Measurements from ENCODE around the gene ENC1.

ENC1 gene

GRCh38 chr5:74630453-74631066, 10.0 kb downstream of the ENC1 start:
- no peaks in the 10 kb centered on the region for H3K9me3 ChIP-seq (ENCODE audit: low read depth, low read length)
- no peak overlapping the region for H3K4me3 ChIP-seq
- no peak overlapping the region for H3K27ac ChIP-seq
- no peak for DNase-seq (ENCODE audit: low read depth, low spot score)
- no peak overlapping the region for H3K9ac ChIP-seq (ENCODE audit: insufficient read length)
- TF ChIP-seq EZH2 (IDR thresholded peaks at IDR 0.05) (no peak), FOXP2 (optimal IDR thresholded peaks at IDR 0.05; ENCODE audit: control extremely low read depth, extremely low read length, insufficient read depth) (no peak), POLR2AphosphoS5 (IDR thresholded peaks at IDR 0.05; ENCODE audit: borderline replicate concordance, low read depth, low read length) (no peak)
- no peaks in the 10 kb centered on the region for H3K36me3 ChIP-seq (ENCODE audit: insufficient read depth, low read length)

GRCh38 chr5:74629326-74629725, 11.2 kb downstream of the ENC1 start:
- DNase-seq (ENCODE audit: low read depth, low spot score): no peak
- no peak for TF ChIP-seq EZH2 (IDR thresholded peaks at IDR 0.05)

GRCh38 chr5:74628359-74628758, 12.2 kb downstream of the ENC1 start:
- Histone ChIP-seq H3K9ac (ENCODE audit: insufficient read length) (no peak overlapping the region), H3K36me3 (ENCODE audit: insufficient read depth, low read length) (no peaks in the 10 kb centered on the region), H3K4me3 (no peak overlapping the region), H3K27ac (no peak overlapping the region), H3K9me3 (ENCODE audit: low read depth, low read length) (no peaks in the 10 kb centered on the region)
- DNase-seq (ENCODE audit: low read depth, low spot score): no peak
- no peak for TF ChIP-seq FOXP2 (optimal IDR thresholded peaks at IDR 0.05; ENCODE audit: control extremely low read depth, extremely low read length, insufficient read depth)
- TF ChIP-seq POLR2AphosphoS5 (IDR thresholded peaks at IDR 0.05; ENCODE audit: borderline replicate concordance, low read depth, low read length): no peak
- TF ChIP-seq EZH2 (IDR thresholded peaks at IDR 0.05): no peak

More at GRCh38 chr5:74629326-74629725, 11.2 kb downstream of the ENC1 start:
- Histone ChIP-seq H3K36me3 (ENCODE audit: insufficient read depth, low read length) (no peaks in the 10 kb centered on the region), H3K9ac (ENCODE audit: insufficient read length) (no peak overlapping the region), H3K27ac (no peak overlapping the region), H3K9me3 (ENCODE audit: low read depth, low read length) (no peaks in the 10 kb centered on the region), H3K4me3 (no peak overlapping the region)

GRCh38 chr5:74627646-74628279, 12.8 kb downstream of the ENC1 start:
- no peak for DNase-seq (ENCODE audit: low read depth, low spot score)
- Histone ChIP-seq H3K4me3 (no peak overlapping the region), H3K9me3 (ENCODE audit: low read depth, low read length) (no peaks in the 10 kb centered on the region), H3K9ac (ENCODE audit: insufficient read length) (no peak overlapping the region), H3K27ac (no peak overlapping the region), H3K36me3 (ENCODE audit: insufficient read depth, low read length) (no peaks in the 10 kb centered on the region)
- TF ChIP-seq POLR2AphosphoS5 (IDR thresholded peaks at IDR 0.05; ENCODE audit: borderline replicate concordance, low read depth, low read length): no peak
- TF ChIP-seq FOXP2 (optimal IDR thresholded peaks at IDR 0.05; ENCODE audit: control extremely low read depth, extremely low read length, insufficient read depth): no peak
- TF ChIP-seq EZH2 (IDR thresholded peaks at IDR 0.05): no peak

GRCh38 chr5:74626386-74627222, 13.9 kb downstream of the ENC1 start:
- H3K9me3 ChIP-seq (ENCODE audit: low read depth, low read length): no peaks in the 10 kb centered on the region
- H3K4me3 ChIP-seq: no peak overlapping the region
- H3K9ac ChIP-seq (ENCODE audit: insufficient read length): no peak overlapping the region
- no peaks in the 10 kb centered on the region for H3K36me3 ChIP-seq (ENCODE audit: insufficient read depth, low read length)
- TF ChIP-seq POLR2AphosphoS5 (IDR thresholded peaks at IDR 0.05; ENCODE audit: borderline replicate concordance, low read depth, low read length): no peak
- no peak for TF ChIP-seq FOXP2 (optimal IDR thresholded peaks at IDR 0.05; ENCODE audit: control extremely low read depth, extremely low read length, insufficient read depth)
- TF ChIP-seq EZH2 (IDR thresholded peaks at IDR 0.05): no peak
- no peak for DNase-seq (ENCODE audit: low read depth, low spot score)
- H3K27ac ChIP-seq: no peak overlapping the region

- TF ChIP-seq POLR2AphosphoS5 (IDR thresholded peaks at IDR 0.05; ENCODE audit: borderline replicate concordance, low read depth, low read length) (no peak), FOXP2 (optimal IDR thresholded peaks at IDR 0.05; ENCODE audit: control extremely low read depth, extremely low read length, insufficient read depth) (no peak), EZH2 (IDR thresholded peaks at IDR 0.05) (no peak)
- H3K9me3 ChIP-seq (ENCODE audit: low read depth, low read length): no peaks in the 10 kb centered on the region
- DNase-seq (ENCODE audit: low read depth, low spot score): peak; percentile 16
- no peak overlapping the region for H3K9ac ChIP-seq (ENCODE audit: insufficient read length)
- no peak overlapping the region for H3K4me3 ChIP-seq
- H3K36me3 ChIP-seq (ENCODE audit: insufficient read depth, low read length): no peaks in the 10 kb centered on the region
- H3K27ac ChIP-seq: no peak overlapping the region
Observed at GRCh38 chr5:74625742-74626241, 14.7 kb downstream of the ENC1 start.

- DNase-seq (ENCODE audit: low read depth, low spot score): no peak
- no peaks in the 10 kb centered on the region for H3K36me3 ChIP-seq (ENCODE audit: insufficient read depth, low read length)
- H3K9me3 ChIP-seq (ENCODE audit: low read depth, low read length): no peaks in the 10 kb centered on the region
- H3K9ac ChIP-seq (ENCODE audit: insufficient read length): no peak overlapping the region
- no peak overlapping the region for H3K4me3 ChIP-seq
- H3K27ac ChIP-seq: no peak overlapping the region
- TF ChIP-seq EZH2 (IDR thresholded peaks at IDR 0.05): no peak
- TF ChIP-seq FOXP2 (optimal IDR thresholded peaks at IDR 0.05; ENCODE audit: control extremely low read depth, extremely low read length, insufficient read depth): no peak
- no peak for TF ChIP-seq POLR2AphosphoS5 (IDR thresholded peaks at IDR 0.05; ENCODE audit: borderline replicate concordance, low read depth, low read length)
Observed at GRCh38 chr5:74624931-74625505, 15.5 kb downstream of the ENC1 start.

GRCh38 chr5:74624501-74624900, 16.0 kb downstream of the ENC1 start:
- no peaks in the 10 kb centered on the region for H3K36me3 ChIP-seq (ENCODE audit: insufficient read depth, low read length)
- H3K9me3 ChIP-seq (ENCODE audit: low read depth, low read length): no peaks in the 10 kb centered on the region
- TF ChIP-seq FOXP2 (optimal IDR thresholded peaks at IDR 0.05; ENCODE audit: control extremely low read depth, extremely low read length, insufficient read depth) (no peak), EZH2 (IDR thresholded peaks at IDR 0.05) (no peak), POLR2AphosphoS5 (IDR thresholded peaks at IDR 0.05; ENCODE audit: borderline replicate concordance, low read depth, low read length) (no peak)
- no peak overlapping the region for H3K4me3 ChIP-seq
- H3K27ac ChIP-seq: no peak overlapping the region
- no peak for DNase-seq (ENCODE audit: low read depth, low spot score)
- H3K9ac ChIP-seq (ENCODE audit: insufficient read length): no peak overlapping the region
